Neural progenitor cell (in vitro differentiated cells): ENCODE data around the gene TAPT1. TPM values are rescaled to one million over a fixed set of nuclear protein-coding genes. Genes with fewer than 3 reads are reported as not detected.

ENCODE experiments used
- DNase-seq: peaks from one replicate; pipeline ENCODE4 v3.0.0-alpha.2; 2016; ENCODE audit warnings: low spot score
- H2AFZ ChIP-seq: fragments of 200-600 bp; sonication (generic); replicated peaks from 2 replicates; pipeline ENCODE4 v1.6.1; 2016; ENCODE audit warnings: antibody characterized with exemption
- H3F3A ChIP-seq: fragments of 200-600 bp; sonication (generic); 2 replicates; pipeline ENCODE4 v1.6.1; 2016; ENCODE audit warnings: antibody characterized with exemption, low read depth
- H3K27ac ChIP-seq: fragments of 200-600 bp; sonication (generic); 2 replicates; pipeline ENCODE4 v1.5.1; 2016; ENCODE audit warnings: mild to moderate bottlenecking
- H3K27me3 ChIP-seq: fragments of 200-600 bp; sonication (generic); 2 replicates; pipeline ENCODE4 v1.6.1; 2016; ENCODE audit warnings: mild to moderate bottlenecking, moderate library complexity
- H3K36me3 ChIP-seq: fragments of 200-600 bp; sonication (generic); 2 replicates; pipeline ENCODE4 v1.5.1; 2016
- H3K4me1 ChIP-seq: fragments of 200-600 bp; sonication (generic); 2 replicates; pipeline ENCODE4 v1.6.1; 2016; ENCODE audit warnings: mixed run types
- H3K4me2 ChIP-seq: fragments of 200-600 bp; sonication (generic); 2 replicates; pipeline ENCODE4 v1.6.1; 2016
- H3K4me3 ChIP-seq: fragments of 200-600 bp; sonication (generic); 2 replicates; pipeline ENCODE4 v1.5.1; 2016
- H3K79me2 ChIP-seq: fragments of 200-600 bp; sonication (generic); 2 replicates; pipeline ENCODE4 v1.6.1; 2016; ENCODE audit warnings: low read depth
- H3K9ac ChIP-seq: fragments of 200-600 bp; sonication (generic); 2 replicates; pipeline ENCODE4 v1.6.1; 2016
- H3K9me3 ChIP-seq: fragments of 200-600 bp; sonication (generic); 2 replicates; pipeline ENCODE4 v1.5.1; 2016; ENCODE audit warnings: low read depth
- H4K20me1 ChIP-seq: fragments of 200-600 bp; sonication (generic); 2 replicates; pipeline ENCODE4 v1.6.1; 2016; ENCODE audit warnings: low read depth
- H3K27ac Mint-ChIP-seq: 3 replicates; pipeline ENCODE4 v1.8.0; 2021; ENCODE audit warnings: mixed read lengths
- H3K27me3 Mint-ChIP-seq: 2 replicates; pipeline ENCODE4 v1.8.0; 2022; ENCODE audit warnings: low read depth, mild to moderate bottlenecking, inconsistent platforms, moderate library complexity, mixed read lengths; ENCODE audit not compliant: insufficient read depth
- H3K36me3 Mint-ChIP-seq: 3 replicates; pipeline ENCODE4 v1.8.0; 2021; ENCODE audit warnings: mixed read lengths
- H3K4me1 Mint-ChIP-seq: 3 replicates; pipeline ENCODE4 v1.8.0; 2021; ENCODE audit warnings: mixed read lengths
- H3K4me3 Mint-ChIP-seq: 3 replicates; pipeline ENCODE4 v1.8.0; 2021; ENCODE audit warnings: mild to moderate bottlenecking, moderate library complexity, mixed read lengths
- H3K9me3 Mint-ChIP-seq: 3 replicates; pipeline ENCODE4 v1.8.0; 2020; ENCODE audit warnings: mixed read lengths
- EZH2 ChIP-seq: fragments of 200-600 bp; sonication (generic); IDR thresholded peaks from 2 replicates; pipeline ENCODE4 v1.6.1; 2017; ENCODE audit warnings: antibody characterized with exemption, mild to moderate bottlenecking, moderate library complexity
- EZH2phosphoT487 ChIP-seq: fragments of 200-600 bp; sonication (generic); IDR thresholded peaks from 2 replicates; pipeline ENCODE4 v1.6.1; 2017; ENCODE audit warnings: antibody characterized with exemption
- small RNA-seq: library from RNA; depleted of rRNA; stranded (forward); fragments of <200 nt; gene quantifications from one replicate; pipeline ENCODE3, GENCODE V24; 2015
- total RNA-seq: library from RNA; depleted of rRNA; stranded (reverse); fragments of >200 nt; gene quantifications from 2 replicates; pipeline ENCODE4 v1.2.3, GENCODE V29; 2015; ENCODE audit warnings: low replicate concordance
- TF ChIP-seq, protein P1 (sequence below): fragments of 200-600 bp; sonication (generic); IDR thresholded peaks from 2 replicates; pipeline ENCODE4 v1.5.1; 2017; ENCODE audit warnings: antibody characterized with exemption, mild to moderate bottlenecking

The TAPT1 gene
- total RNA-seq, 1 donor from 2014 or later, result 18.9 TPM

DNA sequence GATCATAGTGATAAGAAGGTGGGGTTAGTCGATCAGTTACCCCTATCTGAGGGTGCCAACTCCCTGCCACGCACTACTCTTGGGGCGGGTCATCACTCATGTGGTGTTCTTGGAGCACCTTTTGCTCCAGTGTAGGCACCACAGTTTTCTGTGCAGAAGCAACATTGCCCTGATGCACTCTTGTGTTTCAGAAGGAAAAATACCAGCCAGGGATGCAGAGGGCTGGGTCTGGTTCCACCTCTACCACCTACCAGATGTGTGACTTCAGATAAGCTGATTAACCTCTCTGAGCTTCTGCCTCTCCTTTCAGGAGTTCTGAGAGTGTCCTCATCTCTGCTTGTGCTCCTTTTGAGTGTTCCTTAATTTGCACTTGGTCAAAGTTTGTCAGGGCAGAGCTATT is 112.5 kb downstream of the TAPT1 start:
- Mint-ChIP-seq H3K9me3 (no peaks in the 10 kb centered on the region), H3K27me3 (peaks cover 4% of the 10 kb centered on the region), H3K27ac (no peak overlapping the region), H3K36me3 (no peaks in the 10 kb centered on the region), H3K4me3 (no peak overlapping the region), H3K4me1 (no peaks in the 10 kb centered on the region)
- Histone ChIP-seq H3K4me3 (no peak overlapping the region), H3F3A (no peaks in the 10 kb centered on the region), H3K36me3 (no peaks in the 10 kb centered on the region), H3K4me2 (no peak overlapping the region), H3K79me2 (no peaks in the 10 kb centered on the region), H3K27me3 (no peaks in the 10 kb centered on the region), H3K4me1 (no peaks in the 10 kb centered on the region), H4K20me1 (no peaks in the 10 kb centered on the region), H3K9me3 (no peaks in the 10 kb centered on the region), H3K27ac (no peak overlapping the region), H3K9ac (no peak overlapping the region), H2AFZ (no peak overlapping the region)
- no peak for TF ChIP-seq EZH2
- TF ChIP-seq, protein P1, sequence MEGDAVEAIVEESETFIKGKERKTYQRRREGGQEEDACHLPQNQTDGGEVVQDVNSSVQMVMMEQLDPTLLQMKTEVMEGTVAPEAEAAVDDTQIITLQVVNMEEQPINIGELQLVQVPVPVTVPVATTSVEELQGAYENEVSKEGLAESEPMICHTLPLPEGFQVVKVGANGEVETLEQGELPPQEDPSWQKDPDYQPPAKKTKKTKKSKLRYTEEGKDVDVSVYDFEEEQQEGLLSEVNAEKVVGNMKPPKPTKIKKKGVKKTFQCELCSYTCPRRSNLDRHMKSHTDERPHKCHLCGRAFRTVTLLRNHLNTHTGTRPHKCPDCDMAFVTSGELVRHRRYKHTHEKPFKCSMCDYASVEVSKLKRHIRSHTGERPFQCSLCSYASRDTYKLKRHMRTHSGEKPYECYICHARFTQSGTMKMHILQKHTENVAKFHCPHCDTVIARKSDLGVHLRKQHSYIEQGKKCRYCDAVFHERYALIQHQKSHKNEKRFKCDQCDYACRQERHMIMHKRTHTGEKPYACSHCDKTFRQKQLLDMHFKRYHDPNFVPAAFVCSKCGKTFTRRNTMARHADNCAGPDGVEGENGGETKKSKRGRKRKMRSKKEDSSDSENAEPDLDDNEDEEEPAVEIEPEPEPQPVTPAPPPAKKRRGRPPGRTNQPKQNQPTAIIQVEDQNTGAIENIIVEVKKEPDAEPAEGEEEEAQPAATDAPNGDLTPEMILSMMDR, result no peak
- no peak for TF ChIP-seq EZH2phosphoT487
- DNase-seq, result no peak

DNA sequence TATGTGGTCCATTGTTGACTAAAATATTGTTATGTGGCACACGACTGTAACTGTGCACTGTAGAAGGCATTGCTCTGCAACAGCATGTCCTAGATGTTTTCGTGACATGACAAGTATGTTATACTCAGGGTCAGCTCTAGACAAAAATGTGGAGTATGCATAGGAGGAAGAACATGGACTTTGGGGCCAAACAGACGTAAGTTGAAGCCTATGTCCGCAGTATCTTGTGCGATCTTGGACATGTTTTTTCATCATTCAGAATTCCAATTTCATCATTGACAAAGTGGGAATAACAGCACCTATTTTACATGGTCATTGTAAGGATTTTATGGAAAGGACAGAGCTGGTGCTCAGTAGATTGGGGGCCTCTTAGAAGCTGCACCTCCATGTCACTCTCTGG is 114.7 kb downstream of the TAPT1 start:
- Histone ChIP-seq H3K9ac (no peak overlapping the region), H3K79me2 (no peaks in the 10 kb centered on the region), H3K27me3 (no peaks in the 10 kb centered on the region), H2AFZ (no peak overlapping the region), H3K4me1 (no peaks in the 10 kb centered on the region), H3K9me3 (no peaks in the 10 kb centered on the region), H3K27ac (no peak overlapping the region), H3K4me3 (no peak overlapping the region), H3F3A (no peaks in the 10 kb centered on the region), H4K20me1 (no peaks in the 10 kb centered on the region), H3K4me2 (no peak overlapping the region), H3K36me3 (no peaks in the 10 kb centered on the region)
- Mint-ChIP-seq H3K36me3 (no peaks in the 10 kb centered on the region), H3K4me3 (no peak overlapping the region), H3K4me1 (no peaks in the 10 kb centered on the region), H3K27ac (no peak overlapping the region), H3K9me3 (no peaks in the 10 kb centered on the region), H3K27me3 (peaks cover 2% of the 10 kb centered on the region)
- TF ChIP-seq, protein P1, result no peak
- TF ChIP-seq EZH2 (no peak), EZH2phosphoT487 (no peak)
- no peak for DNase-seq

DNA sequence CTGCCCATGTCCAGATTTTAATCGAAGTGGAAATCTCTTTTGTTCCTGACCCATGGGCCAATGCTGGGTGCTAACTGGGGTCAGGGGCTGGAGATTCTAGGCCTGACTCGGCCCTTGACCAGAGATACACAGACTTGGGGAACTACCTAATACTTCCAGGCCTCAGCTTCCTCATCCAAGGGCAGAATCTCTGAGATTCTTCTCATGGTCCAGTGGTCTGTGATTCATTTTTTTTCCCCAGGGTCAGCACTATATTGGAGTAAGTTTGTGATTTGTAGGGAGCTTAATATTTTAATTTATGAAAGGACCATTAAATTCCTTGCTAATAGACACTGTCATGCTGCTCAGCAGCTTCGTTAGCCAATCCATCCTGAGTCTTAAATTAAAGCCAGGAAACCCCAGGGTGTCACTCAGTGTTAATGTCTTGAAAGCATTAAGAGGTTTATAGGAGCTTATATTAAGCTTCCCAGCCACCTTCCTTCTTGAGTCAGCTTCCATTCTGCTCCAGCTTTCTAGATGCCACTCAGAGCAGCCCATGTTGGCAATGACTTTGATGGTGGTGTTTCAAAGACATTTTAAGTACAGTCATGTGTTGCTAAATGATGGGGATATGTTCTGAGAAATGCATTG is 115.5 kb downstream of the TAPT1 start:
- Histone ChIP-seq H3K9me3 (no peaks in the 10 kb centered on the region), H3F3A (no peaks in the 10 kb centered on the region), H4K20me1 (no peaks in the 10 kb centered on the region), H3K27ac (no peak overlapping the region), H3K36me3 (no peaks in the 10 kb centered on the region), H3K9ac (no peak overlapping the region), H3K4me1 (no peaks in the 10 kb centered on the region), H3K79me2 (no peaks in the 10 kb centered on the region), H3K27me3 (no peaks in the 10 kb centered on the region), H3K4me2 (no peak overlapping the region), H2AFZ (no peak overlapping the region), H3K4me3 (no peak overlapping the region)
- Mint-ChIP-seq H3K4me3 (no peak overlapping the region), H3K36me3 (no peaks in the 10 kb centered on the region), H3K9me3 (no peaks in the 10 kb centered on the region), H3K27me3 (peaks cover 2% of the 10 kb centered on the region), H3K27ac (no peak overlapping the region), H3K4me1 (no peaks in the 10 kb centered on the region)
- TF ChIP-seq EZH2phosphoT487 (no peak), EZH2 (no peak)
- TF ChIP-seq, protein P1, result no peak
- no peak for DNase-seq

Small RNAs within 50 kb of the gene (small RNA-seq; reads per million reads assigned to genes)
- not detected for gene RPS21P4

Other genes with a start within 250 kb of the TAPT1 start
- gene PROM1, start 142.4 kb downstream of the TAPT1 start, total RNA-seq, result 43.0 and 55.9 TPM in 2 replicates